NCI-H1105 treated with DMSO at 0.1 percent for 48 hours (cell line): Measurements from ENCODE around the gene ZNF792.
"Not testable (repeated sequence)": the region's sequence is repeated elsewhere in the genome, so short reads cannot be mapped to it uniquely, and the experiment has no call there.

Experiments used
- DNase-seq: peaks from one replicate; lab custom pipeline; 2025; lab: John Stamatoyannopoulos, UW

ZNF792 gene

DNA sequence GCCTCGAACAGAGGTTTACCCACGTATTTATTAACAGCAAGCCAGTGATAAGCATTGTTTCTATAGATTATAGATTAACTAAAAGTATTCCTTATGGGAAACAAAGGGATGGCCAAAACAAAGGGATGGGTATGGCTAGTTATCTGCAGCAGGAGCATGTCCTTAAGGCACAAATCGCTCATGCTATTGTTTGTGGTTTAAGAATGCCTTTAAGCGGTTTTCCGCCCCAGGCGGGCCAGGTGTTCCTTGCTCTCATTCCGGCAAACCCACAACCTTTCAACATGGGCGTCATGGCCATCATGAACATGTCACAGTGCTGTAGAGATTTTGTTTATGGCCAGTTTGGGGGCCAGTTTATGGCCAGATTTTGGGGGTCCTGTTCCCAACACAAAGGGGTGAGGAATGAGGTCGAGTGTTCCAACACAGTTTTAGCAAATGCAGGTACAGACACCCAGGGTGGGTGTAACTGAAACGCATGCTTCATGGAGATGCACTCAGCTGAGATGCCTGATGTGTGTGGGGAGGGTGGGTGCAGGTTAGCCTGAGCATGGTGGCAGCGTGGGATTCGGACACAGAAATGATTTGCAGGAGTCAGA is 6.3 kb upstream of the ZNF792 start:
- DNase-seq: not testable (repeated sequence)

DNA sequence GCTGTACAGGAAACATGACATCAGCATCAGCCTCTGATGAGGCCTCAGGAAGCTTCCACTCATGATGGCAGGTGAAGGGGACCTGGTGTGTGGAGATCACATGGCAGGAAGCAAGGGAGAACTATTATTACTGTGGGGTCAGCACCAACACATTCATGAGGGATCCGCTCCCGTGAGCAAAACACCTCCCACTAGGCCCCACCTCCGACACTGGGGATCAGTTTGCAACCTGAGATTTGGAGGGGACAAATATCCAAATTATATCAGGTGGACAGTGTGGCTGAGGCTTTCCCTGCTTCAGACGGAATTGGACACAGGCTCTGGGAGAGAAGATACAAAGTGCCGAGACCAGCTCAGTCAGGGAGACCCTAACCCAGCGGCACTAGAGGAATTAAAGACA is 5.7 kb upstream of the ZNF792 start:
- DNase-seq: no peak

DNA sequence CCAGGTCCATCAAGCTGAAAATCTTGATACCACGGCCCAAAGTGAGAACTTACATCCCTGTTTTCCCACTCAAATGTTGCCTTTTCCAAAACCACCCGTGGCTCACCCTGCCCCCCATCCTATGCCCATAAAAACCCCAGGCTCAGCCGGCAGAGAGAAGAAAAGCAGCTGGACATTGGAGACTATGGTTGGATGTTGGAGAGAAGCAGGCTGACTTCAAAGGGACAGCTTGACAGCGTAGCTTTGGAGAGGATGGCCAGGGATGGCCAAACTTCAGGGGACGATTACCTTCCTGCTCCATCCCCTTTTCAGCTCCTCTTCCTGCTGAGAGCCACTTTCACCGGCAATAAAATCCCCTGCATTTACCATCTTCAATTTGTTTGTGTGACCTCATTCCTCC is 3.5 kb upstream of the ZNF792 start:
- DNase-seq: no peak

DNA sequence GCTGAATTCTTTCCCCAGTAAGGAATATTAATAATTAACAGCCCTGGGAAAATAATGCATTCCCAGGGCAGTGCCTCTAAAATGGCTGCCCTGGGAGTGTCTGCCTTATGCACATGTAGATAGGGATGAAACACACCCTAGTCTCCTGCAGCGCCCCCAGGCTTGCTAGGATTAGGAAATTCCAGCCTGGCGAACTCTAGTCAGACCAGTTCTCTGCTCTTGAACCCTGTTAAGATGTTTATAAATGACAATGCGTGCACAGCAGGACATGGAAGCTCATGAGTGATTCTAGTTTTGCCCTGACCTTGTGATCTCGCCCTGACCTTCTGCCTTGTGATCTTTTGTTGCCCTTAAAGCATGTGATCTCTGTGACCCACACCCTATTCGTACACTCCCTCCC is 1.5 kb upstream of the ZNF792 start:
- DNase-seq: not testable (repeated sequence)

DNA sequence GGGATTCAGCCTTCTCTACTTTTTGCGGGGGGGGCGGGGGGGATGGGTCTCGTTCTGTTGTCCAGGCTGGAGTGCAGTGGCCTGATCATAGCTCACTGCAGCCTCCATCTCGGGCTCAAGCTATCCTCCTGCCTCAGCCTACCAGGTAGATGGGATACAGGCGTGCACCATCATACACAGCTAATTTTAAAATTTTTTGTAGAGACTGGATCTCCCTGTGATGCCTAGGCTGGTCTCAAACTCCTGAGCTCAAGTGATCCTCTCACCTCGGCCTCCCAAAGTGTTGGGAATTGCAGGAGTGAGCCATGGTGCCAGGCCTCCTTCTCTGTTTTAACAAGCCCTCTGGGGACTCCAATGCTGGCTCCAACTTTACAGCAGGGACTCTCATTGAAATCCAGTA is 569 bp upstream of the ZNF792 start:
- no peak for DNase-seq

DNA sequence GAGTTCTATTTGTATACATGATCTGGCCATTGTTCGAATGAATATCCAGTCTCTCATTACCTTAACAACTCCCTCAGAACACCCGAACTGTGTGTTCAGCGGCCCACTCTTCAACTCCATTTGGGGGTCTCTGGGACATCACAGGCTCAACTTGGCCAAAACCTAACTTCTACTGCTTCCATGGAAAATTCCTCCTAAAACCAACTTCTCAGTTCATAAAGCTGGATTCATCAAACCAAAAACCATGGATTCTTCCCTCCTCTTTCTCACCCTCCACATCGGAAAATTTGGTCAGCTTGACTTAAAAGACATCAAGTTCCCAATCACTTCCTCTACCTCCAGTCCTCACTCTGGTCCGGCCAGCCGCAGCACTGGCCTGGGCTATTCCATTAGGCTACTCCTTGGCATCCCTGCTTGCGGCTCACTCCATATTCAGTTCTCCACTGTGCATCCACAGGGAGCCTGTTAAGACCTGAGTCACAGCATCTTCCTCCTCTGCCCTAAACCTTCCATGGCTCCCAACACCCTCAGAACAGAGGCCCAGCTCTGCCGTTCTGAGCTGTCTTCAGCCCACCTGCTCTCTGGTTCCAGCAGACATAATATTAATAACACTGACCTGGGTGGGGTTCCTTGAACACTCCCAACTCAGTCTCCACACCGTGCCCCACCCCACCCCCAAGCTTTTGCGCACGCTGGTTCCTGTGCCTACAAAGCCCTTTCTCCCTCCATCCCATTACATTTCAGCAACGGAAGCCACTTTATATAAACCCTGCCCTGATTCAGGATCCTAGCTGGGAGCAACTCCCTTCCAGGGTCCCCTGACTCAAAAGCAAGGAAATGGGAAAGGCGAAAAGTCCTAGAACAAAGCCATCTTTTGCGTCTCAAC is 1.1 kb downstream of the ZNF792 start:
- DNase-seq: peak; percentile 6

DNA sequence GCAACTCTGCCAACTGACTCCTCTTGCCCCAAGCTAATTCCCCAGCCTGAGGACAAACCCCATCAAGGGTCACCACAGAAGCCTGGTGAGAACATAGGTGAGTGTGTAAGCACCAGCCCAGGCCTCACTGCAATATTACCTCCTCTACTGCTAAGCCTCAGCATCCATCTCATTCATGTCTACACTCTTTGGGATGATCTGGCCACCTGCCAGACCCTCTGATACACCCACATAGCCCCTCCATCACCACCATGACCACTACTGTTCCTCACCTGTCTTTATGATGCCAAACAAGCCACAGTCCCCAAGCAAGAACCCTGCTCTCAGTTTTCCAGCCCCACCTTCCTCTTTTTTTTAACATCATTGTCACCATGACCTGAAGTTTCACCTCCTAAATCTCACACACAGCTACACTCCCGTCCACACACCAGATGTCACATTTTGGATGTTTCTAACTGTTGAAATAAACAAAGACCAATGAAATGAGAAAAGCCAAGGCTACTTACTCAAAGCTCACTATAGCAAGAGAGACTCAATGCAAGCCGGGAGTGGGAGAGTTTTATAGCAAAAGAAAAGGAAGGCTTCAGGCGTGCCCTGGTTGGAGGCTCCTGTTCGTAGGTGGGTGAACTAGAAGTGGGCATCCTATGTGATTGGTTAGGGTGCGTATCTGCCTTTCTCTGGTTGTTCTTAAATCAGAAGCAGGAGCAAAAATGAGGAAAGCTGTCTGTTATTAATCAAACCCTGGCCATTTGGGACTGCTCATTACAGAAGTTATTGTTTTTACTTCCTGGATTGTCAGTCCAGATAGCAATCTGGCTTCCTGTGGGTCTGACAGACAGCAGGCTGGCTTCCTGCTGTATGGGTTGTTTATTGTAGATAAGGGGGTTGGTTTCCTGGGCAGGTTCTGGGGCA is 2.0 kb downstream of the ZNF792 start:
- no peak for DNase-seq

DNA sequence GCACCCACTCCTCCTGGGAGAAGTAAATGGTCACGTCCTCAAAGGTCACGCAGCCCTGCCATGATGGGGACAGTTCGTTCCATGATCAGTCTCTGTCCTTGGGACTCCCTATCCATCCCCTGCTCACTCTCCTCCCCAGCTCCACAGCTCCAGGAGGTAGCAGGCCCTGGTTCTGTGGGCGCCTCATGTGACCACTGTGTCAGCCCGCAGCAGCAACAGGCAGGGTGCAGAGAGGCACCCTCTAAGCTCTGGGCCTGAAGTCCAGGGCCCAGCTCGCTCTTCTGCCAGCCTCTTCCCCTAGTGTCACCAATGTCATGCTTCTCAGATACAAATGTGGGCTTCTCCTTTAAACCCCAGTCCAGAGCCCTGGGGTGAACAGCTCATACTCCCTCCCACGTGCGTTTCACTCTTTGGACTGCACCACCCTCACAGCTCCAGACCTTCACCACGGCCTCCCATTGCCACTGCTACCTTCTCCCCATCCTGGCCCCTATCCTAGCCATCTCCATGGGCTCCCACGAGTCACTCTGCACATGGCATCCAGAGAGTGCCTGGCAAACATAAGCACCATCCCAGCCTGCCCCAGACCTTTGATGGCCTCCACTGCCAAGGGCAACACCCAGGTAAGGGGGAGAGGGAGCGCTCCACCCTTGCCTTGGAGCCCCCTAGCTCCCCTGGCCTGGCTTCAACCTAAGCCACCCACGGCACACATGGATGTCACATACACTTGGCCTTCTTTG is 2.9 kb downstream of the ZNF792 start:
- DNase-seq: no peak

DNA sequence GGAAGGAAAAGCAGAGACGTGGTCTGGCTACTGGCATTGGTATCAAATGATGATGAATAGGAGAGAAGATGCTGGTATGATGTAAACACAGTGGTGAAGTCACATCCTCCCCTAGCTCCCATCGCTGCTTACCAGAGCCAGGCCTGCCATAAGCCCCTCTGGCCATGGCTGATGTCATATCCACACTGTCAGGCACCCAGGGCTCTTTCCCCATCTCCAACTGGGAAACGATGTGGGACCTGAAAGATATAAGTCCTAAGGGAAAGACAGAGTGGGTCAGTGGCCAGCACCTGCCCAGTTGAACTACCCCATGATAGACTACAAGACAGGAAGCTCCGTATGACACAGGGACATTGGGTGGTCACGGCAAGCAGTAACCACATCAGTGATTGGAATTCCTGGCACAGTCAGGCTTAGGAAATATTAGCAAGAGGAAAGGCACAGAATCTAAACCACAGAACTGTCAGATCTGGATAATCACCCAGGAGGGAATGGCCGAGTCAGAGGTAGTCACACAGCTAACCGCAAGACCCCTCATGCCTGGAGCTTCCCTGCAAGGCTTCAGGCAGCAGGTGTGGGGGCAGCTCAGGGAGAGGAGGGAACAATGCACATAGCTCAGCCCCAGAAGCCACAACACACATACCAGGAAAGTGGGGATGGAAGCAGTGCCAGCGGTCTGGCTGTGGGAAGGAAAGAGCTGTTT is 3.8 kb downstream of the ZNF792 start:
- DNase-seq: no peak

DNA sequence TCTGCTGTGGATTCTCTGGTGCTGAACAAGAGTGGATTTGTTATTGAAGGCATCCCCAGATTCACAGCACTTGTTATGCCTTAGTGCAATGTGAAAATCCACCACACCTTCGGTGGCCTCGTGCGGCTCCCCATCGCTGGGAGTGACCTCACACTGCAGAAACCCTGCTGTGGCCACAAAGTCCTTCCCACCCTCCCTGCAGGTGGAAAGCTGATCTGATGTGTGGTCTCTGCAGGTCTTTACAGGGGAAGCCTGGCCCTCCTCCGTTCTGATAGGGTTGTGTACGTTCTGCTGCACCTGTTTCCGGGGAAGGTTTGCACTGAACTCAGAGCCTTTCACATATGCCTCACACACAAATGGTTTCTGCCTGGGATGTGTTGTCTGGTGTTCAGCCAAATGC is 5.0 kb downstream of the ZNF792 start:
- DNase-seq: no peak

DNA sequence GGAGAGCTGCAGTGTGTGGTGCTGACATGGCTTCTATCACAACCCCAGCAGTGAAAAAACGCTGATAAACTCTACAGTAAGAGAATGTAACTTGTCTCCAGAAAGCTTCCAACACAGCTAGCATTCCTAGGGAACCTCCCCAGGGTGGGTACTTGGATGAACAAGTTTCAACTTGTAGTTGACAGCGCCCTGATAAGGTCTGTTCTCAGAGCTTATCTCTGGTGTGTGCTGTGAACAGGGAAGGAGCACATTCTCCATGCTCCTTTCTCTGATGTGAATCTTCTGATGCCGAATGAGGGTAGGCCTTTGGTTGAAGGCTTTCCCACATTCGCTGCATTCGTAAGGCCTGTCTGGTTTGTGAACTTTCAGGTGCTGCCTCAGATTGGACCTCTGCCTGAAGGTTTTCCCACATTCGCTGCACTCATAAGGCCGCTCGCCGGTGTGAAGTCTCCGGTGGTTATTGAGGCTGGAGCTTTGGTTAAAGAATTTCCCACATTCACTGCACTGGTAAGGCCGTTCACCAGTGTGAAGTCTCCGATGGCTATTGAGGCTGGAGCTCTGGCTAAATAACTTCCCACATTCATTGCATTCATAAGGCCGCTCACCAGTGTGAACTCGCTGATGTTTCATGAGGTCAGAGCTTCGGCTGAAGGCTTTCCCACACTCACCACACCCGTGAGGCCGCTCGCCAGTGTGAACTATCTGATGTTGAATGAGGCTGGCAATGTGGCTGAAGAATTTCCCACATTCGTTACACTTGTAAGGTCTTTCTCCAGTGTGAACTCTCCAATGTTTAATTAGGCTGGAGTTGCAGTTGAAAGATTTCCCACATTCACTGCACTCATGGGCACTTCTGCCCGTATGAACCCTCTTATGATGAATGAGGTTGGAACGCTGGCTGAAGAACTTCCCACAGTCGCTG is 5.9 kb downstream of the ZNF792 start:
- no peak for DNase-seq

DNA sequence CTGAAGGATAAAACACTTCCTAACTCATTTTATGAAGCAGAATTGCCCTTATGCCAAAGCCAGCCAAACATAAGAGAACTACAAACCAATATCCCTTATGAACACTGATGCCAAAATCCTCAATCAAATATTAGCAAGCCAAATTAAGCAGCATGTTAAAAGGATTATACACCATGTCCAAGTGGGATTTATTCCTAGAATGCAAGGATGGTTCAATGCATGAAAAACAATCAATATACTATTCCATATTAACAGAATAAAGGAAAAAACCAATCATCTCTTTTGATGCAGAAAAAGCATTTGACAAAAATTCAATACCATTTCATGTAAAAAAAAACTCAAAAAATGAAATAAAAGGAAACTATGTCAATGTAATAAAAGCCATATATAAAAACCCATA is 10.9 kb downstream of the ZNF792 start:
- no peak for DNase-seq

DNA sequence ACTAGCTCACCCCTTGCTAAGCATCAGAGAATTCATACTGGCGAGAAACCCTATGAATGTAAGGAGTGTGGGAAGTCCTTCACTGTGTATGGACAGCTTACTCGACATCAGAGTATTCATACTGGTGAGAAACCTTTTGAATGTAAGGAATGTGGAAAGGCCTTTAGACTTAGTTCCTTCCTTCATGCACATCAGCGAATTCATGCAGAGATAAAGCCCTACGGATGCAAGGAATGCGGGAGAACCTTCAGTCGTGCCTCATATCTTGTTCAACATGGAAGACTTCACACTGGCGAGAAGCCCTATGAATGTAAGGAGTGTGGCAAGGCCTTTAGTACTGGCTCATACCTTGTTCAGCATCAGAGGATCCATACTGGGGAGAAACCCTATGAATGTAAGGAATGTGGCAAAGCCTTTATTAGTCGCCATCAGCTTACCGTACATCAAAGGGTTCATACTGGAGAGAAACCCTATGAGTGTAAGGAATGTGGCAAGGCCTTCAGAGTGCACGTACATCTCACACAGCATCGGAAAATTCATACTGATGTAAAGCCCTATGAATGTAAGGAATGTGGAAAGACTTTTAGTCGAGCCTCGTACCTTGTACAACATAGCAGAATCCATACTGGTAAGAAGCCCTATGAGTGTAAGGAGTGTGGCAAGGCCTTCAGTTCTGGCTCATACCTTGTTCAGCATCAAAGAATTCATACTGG is 20.0 kb downstream of the ZNF792 start:
- DNase-seq: no peak

DNA sequence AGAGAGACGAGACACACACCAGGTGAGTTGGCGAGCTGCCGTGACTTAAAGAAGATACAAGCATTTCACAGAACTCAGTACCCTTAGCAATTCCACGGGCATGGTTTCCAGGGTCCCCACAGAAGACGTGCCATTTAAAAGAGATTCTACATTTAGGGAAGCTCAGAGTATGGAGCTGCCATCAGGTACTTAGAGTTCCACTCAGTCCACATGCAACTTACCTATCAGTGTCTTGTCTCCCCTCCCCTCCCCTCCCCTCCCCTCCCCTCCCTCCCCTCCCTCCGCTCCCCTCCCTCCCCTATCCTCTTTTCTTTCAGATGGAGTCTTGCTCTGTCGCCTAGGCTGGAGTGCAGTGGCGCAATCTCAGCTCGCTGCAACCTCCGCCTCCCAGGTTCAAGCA is 25.1 kb downstream of the ZNF792 start:
- no peak for DNase-seq

DNA sequence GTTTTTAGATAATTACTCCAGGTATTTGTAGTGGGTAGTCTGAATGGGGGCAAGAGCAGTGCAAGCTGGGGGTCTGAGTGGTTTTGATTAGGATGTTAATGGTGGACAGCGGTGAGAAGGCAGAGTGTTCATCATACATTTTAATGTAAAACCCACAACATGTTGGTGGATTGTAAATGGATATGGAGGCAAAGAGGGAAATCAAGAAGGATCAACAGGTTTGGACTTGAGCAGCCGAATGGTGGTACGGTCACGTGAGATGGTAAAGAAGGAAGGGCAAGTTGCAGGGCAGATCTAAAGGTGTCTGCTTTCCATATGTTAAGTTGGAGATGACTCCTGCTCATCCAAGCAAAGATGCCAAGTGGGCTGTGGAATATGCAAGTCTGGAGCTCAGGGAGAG is 27.8 kb downstream of the ZNF792 start:
- no peak for DNase-seq

DNA sequence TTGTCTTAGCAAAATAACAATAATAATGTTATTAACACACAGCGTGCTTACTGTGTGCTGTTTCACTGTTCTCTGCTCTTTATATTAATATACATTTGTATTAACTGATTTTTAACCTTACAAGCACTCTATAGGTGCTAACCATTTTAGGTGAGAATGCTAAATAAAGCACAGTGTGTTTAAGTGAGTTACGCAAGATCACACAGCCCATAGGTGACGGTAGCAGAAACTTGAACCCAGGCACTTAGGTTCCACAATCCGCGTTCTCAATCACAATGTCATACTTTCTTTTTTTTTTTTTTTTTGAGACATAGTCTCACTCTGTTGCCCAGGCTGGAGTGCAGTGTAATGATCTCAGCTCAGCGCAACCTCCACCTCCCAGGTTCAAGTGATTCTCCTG is 31.5 kb downstream of the ZNF792 start:
- DNase-seq: no peak

DNA sequence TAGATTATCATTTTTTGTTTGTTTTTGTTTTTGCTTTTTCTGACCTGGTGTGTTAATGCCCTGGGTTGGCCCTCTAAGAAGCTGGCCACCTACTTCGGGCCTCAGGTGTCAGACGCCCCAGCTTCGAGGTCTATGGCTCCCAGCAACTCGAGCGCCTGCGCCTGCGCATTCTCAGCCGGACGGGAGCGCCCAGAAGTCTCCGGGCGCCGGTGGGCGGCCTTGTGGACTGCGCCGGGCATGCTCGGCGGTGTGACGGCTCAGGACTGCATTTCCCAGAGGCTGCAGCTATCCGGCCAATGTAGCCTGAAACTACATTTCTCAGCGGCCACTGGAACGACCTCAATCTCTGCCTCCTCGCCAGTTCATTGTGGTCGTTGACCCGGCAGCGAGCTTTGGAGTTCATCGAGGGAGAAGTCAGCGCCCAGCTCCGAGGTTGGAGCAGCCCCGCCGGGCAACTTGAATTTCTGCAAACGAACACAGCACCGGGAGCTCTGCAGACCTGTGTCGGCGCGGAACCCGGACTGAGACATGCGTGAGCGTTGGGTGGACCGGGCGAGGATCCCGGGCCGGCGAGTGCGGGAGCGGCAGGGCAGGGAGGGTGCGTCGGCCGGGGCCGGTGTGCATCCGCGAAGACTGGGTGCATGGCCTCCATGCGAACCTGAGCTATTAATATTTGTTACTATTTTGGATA is 37.2 kb downstream of the ZNF792 start, which contains the start of gene ZNF30:
ZNF30 (plus strand) TSS at position 219 of the 691 bp plus-strand sequence. CDS start 3,045 bp downstream, outside the sequence.
- DNase-seq: peak; percentile 82

DNA sequence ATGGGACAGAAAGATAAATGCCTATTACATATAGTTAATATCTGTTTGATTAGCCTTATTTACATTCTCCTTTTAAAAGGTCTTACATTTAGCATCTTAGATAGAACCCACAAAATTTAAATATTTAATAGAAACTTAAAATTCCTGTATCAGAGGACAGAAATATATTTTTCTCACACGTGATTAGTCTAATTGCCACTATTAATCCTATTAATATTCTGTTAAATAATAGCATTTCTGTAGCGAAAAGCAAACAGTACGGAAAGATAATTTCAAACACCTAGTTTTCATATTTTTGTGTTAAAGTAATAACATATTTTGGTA is 37.7 kb downstream of the ZNF792 start:
- no peak for DNase-seq

DNA sequence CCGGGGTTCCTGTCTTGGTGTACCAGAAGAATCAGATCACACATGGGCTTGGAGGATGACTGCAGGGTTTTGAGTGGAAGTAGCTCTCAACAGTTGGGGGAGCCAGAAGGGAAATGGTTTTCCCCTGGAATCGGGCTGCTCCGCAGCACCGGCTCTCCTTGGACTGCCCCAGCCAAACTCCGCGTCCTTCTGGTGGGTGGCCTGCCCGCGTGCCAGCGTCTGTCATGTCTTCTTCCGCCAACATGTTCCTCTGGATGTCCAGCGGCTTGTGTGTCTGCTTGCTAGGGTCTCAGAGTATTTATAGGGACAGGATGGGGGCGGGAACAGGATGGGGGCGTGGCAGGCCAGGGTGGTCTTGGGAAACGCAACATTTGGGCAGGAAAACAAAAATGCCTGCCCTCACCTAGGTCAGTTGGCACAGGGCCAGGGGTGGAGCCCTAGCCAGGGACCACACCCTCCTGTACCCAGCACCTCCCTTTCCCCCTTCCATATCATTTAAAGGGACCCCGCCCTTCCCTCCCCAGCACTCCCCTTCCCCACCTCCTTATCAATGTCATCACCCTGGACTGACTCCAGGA is 38.7 kb downstream of the ZNF792 start:
- DNase-seq: no peak
